Measurements from ENCODE around the gene TENM3.

Gene TENM3

DNA sequence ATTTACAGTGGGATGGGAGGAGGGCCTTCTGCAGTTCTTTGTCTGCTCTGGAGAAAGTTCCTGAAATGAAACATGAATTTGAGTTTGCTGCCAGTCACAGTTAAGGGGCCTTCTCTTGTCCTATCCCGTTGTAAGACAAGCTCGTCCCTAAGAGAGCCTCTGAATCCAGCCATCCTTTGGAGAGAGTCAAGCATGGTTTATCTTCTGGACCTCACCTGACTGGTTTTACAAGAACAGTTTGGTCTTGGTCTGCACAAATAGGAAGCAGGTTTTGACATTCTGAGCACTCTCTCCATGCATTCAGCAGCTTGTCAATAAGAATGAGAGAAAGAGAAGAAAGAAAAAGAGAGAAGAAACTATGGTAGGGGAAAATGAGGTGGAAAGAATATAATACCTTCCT lies 20.4 kb upstream of the TENM3 start:
- no peak for DNase-seq
- Histone ChIP-seq H3K9me2 (replicated peaks; ENCODE audit: insufficient read depth, low read length) (no peaks in the 10 kb centered on the region), H2AFZ (ENCODE audit: low read length) (no peak overlapping the region), H3F3A (ENCODE audit: insufficient read depth, low read length) (no peaks in the 10 kb centered on the region), H3K27ac (ENCODE audit: low read length) (no peak overlapping the region), H3K27me3 (replicated peaks; ENCODE audit: insufficient read depth, low read length) (no peaks in the 10 kb centered on the region), H3K9ac (ENCODE audit: low read length) (no peak overlapping the region), H3K4me2 (ENCODE audit: low read depth, low read length) (no peak overlapping the region), H3K4me3 (ENCODE audit: low read length) (no peak overlapping the region), H3K9me3 (replicated peaks; ENCODE audit: insufficient read depth, low read length) (no peaks in the 10 kb centered on the region), H3K4me1 (ENCODE audit: low read length) (no peaks in the 10 kb centered on the region), H3K79me2 (ENCODE audit: low read length) (no peaks in the 10 kb centered on the region), H3K36me3 (replicated peaks; ENCODE audit: insufficient read depth, low read length) (no peaks in the 10 kb centered on the region), H4K20me1 (ENCODE audit: insufficient read depth, low read length) (no peaks in the 10 kb centered on the region)
- TF ChIP-seq EZH2phosphoT487 (IDR thresholded peaks at IDR 0.05; ENCODE audit: low read length) (no peak), EZH2 (optimal IDR thresholded peaks at IDR 0.05; ENCODE audit: low read depth, low read length) (no peak)
- TF ChIP-seq, protein P1, sequence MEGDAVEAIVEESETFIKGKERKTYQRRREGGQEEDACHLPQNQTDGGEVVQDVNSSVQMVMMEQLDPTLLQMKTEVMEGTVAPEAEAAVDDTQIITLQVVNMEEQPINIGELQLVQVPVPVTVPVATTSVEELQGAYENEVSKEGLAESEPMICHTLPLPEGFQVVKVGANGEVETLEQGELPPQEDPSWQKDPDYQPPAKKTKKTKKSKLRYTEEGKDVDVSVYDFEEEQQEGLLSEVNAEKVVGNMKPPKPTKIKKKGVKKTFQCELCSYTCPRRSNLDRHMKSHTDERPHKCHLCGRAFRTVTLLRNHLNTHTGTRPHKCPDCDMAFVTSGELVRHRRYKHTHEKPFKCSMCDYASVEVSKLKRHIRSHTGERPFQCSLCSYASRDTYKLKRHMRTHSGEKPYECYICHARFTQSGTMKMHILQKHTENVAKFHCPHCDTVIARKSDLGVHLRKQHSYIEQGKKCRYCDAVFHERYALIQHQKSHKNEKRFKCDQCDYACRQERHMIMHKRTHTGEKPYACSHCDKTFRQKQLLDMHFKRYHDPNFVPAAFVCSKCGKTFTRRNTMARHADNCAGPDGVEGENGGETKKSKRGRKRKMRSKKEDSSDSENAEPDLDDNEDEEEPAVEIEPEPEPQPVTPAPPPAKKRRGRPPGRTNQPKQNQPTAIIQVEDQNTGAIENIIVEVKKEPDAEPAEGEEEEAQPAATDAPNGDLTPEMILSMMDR (IDR thresholded peaks at IDR 0.05; ENCODE audit: low read length): no peak

GRCh38 chr4:182223708-182224107 lies 19.5 kb upstream of the TENM3 start:
- no peaks in the 10 kb centered on the region for H3K36me3 ChIP-seq (replicated peaks; ENCODE audit: insufficient read depth, low read length)
- no peak for DNase-seq
- no peaks in the 10 kb centered on the region for H3K79me2 ChIP-seq (ENCODE audit: low read length)
- H3K27me3 ChIP-seq (replicated peaks; ENCODE audit: insufficient read depth, low read length): no peaks in the 10 kb centered on the region
- H3K4me2 ChIP-seq (ENCODE audit: low read depth, low read length): no peak overlapping the region
- no peak overlapping the region for H3K9ac ChIP-seq (ENCODE audit: low read length)
- H3K4me1 ChIP-seq (ENCODE audit: low read length): no peaks in the 10 kb centered on the region
- no peaks in the 10 kb centered on the region for H3K9me2 ChIP-seq (replicated peaks; ENCODE audit: insufficient read depth, low read length)
- TF ChIP-seq EZH2phosphoT487 (IDR thresholded peaks at IDR 0.05; ENCODE audit: low read length): no peak
- no peak for TF ChIP-seq EZH2 (optimal IDR thresholded peaks at IDR 0.05; ENCODE audit: low read depth, low read length)
- TF ChIP-seq, protein P1 (IDR thresholded peaks at IDR 0.05; ENCODE audit: low read length): no peak
- no peaks in the 10 kb centered on the region for H4K20me1 ChIP-seq (ENCODE audit: insufficient read depth, low read length)
- H3K9me3 ChIP-seq (replicated peaks; ENCODE audit: insufficient read depth, low read length): no peaks in the 10 kb centered on the region
- H3F3A ChIP-seq (ENCODE audit: insufficient read depth, low read length): no peaks in the 10 kb centered on the region
- no peak overlapping the region for H3K27ac ChIP-seq (ENCODE audit: low read length)
- no peak overlapping the region for H2AFZ ChIP-seq (ENCODE audit: low read length)
- no peak overlapping the region for H3K4me3 ChIP-seq (ENCODE audit: low read length)

DNA sequence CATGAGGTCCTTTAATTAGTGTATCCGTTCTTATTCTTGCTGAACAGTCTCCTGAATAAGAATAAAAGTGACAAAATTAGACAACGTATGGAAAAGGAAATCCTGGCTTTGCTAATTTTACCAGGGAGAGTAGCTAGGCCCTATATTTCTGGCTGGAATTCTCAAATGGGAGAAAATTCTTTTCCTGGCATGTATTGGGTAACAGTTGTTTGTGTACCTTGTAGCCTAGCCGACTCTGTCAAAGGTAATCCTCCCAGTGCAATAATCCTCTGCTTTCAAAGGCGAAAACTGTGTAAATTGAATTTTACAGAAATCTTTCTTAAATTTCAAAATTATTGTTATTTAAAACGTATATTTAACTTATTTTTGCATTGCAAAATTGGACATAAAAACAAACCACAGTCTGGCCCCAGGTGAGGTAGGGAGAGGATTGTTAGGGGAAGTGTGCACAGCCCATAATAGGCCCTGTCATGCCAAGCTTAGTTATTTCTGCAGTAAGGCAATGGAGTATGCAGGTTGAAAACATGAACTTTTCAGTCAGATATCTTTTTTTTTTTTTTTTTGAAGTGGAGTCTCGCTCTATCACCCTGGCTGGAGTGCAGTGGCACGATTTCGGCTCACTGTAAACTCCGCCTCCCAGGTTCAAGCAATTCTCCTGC lies 18.9 kb upstream of the TENM3 start:
- Histone ChIP-seq H3K4me3 (ENCODE audit: low read length) (no peak overlapping the region), H3K27ac (ENCODE audit: low read length) (no peak overlapping the region), H4K20me1 (ENCODE audit: insufficient read depth, low read length) (no peaks in the 10 kb centered on the region), H3K79me2 (ENCODE audit: low read length) (no peaks in the 10 kb centered on the region), H3F3A (ENCODE audit: insufficient read depth, low read length) (no peaks in the 10 kb centered on the region), H3K9me3 (replicated peaks; ENCODE audit: insufficient read depth, low read length) (no peaks in the 10 kb centered on the region), H3K36me3 (replicated peaks; ENCODE audit: insufficient read depth, low read length) (no peaks in the 10 kb centered on the region), H3K9me2 (replicated peaks; ENCODE audit: insufficient read depth, low read length) (no peaks in the 10 kb centered on the region), H3K9ac (ENCODE audit: low read length) (no peak overlapping the region), H2AFZ (ENCODE audit: low read length) (no peak overlapping the region), H3K4me1 (ENCODE audit: low read length) (no peaks in the 10 kb centered on the region), H3K27me3 (replicated peaks; ENCODE audit: insufficient read depth, low read length) (no peaks in the 10 kb centered on the region), H3K4me2 (ENCODE audit: low read depth, low read length) (no peak overlapping the region)
- no peak for DNase-seq
- TF ChIP-seq EZH2 (optimal IDR thresholded peaks at IDR 0.05; ENCODE audit: low read depth, low read length): no peak

GRCh38 chr4:182225257-182225852 lies 17.8 kb upstream of the TENM3 start:
- Histone ChIP-seq H3K9me3 (replicated peaks; ENCODE audit: insufficient read depth, low read length) (no peaks in the 10 kb centered on the region), H3K79me2 (ENCODE audit: low read length) (no peaks in the 10 kb centered on the region), H3K9me2 (replicated peaks; ENCODE audit: insufficient read depth, low read length) (no peaks in the 10 kb centered on the region), H3K27ac (ENCODE audit: low read length) (no peak overlapping the region), H3K4me2 (ENCODE audit: low read depth, low read length) (no peak overlapping the region), H2AFZ (ENCODE audit: low read length) (no peak overlapping the region), H4K20me1 (ENCODE audit: insufficient read depth, low read length) (no peaks in the 10 kb centered on the region), H3K27me3 (replicated peaks; ENCODE audit: insufficient read depth, low read length) (no peaks in the 10 kb centered on the region), H3K4me3 (ENCODE audit: low read length) (no peak overlapping the region), H3K4me1 (ENCODE audit: low read length) (no peaks in the 10 kb centered on the region), H3F3A (ENCODE audit: insufficient read depth, low read length) (no peaks in the 10 kb centered on the region), H3K36me3 (replicated peaks; ENCODE audit: insufficient read depth, low read length) (no peaks in the 10 kb centered on the region), H3K9ac (ENCODE audit: low read length) (no peak overlapping the region)
- no peak for DNase-seq
- no peak for TF ChIP-seq EZH2phosphoT487 (IDR thresholded peaks at IDR 0.05; ENCODE audit: low read length)
- TF ChIP-seq, protein P1 (IDR thresholded peaks at IDR 0.05; ENCODE audit: low read length): no peak
- no peak for TF ChIP-seq EZH2 (optimal IDR thresholded peaks at IDR 0.05; ENCODE audit: low read depth, low read length)

Data from MM.1S (cell line).